Bronchial epithelial cell (primary cell): ENCODE results near the gene DKK3. TPM values are rescaled to one million over a fixed set of nuclear protein-coding genes. Genes with fewer than 3 reads are reported as not detected.

Source experiments
- DNase-seq: peaks from one replicate; pipeline ENCODE4 v3.0.0-alpha.2; 2010; ENCODE audit warnings: low read depth
- FAIRE-seq: peaks from 2 replicates; lab custom pipeline; 2011; peaks lifted over from hg19 to GRCh38; lab: Jason Lieb, UNC
- H3K27me3 ChIP-seq: 2 replicates; pipeline ENCODE4 v1.5.1; 2011; ENCODE audit warnings: low read length; ENCODE audit not compliant: control insufficient read depth, insufficient read depth
- H3K36me3 ChIP-seq: 2 replicates; pipeline ENCODE4 v1.5.1; 2011; ENCODE audit warnings: low read length; ENCODE audit not compliant: control insufficient read depth, insufficient read depth
- H3K4me3 ChIP-seq: 2 replicates; pipeline ENCODE4 v1.5.1; 2011; ENCODE audit warnings: mild to moderate bottlenecking, low read depth, low read length, control low read depth
- total RNA-seq: library from RNA; depleted of rRNA; stranded (reverse); fragments of >200 nt; gene quantifications from 2 replicates; pipeline ENCODE4 v1.2.1, GENCODE V29; 2014
- TF ChIP-seq, protein P1 (sequence below): IDR thresholded peaks from 2 replicates; pipeline ENCODE4 v1.5.1; 2011; ENCODE audit warnings: mild to moderate bottlenecking, moderate library complexity, low read length, control low read depth, inconsistent platforms; ENCODE audit not compliant: insufficient read depth, severe bottlenecking

Gene DKK3
- total RNA-seq, 1 donor from 2014 or later = 72.4 TPM

DNA sequence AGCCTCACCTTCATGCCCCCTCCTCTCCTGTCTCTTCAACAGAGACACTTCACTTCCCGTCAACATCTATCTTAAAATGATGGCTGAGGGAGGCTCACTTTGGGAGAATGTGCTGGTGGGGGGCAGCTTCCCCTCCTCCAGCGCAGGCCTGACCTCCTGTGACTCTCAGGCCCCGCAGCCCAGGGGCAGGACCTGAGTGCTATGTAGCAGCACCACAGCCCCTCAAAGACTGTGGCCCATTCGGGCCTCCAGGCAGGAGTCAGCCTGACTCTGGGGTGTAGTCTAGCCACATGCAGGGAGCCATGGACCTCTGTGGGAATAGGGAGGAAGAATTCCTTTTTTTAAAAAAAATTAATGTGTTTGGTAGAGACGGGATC lies 43.7 kb downstream of the DKK3 start:
- FAIRE-seq = no peak

DNA sequence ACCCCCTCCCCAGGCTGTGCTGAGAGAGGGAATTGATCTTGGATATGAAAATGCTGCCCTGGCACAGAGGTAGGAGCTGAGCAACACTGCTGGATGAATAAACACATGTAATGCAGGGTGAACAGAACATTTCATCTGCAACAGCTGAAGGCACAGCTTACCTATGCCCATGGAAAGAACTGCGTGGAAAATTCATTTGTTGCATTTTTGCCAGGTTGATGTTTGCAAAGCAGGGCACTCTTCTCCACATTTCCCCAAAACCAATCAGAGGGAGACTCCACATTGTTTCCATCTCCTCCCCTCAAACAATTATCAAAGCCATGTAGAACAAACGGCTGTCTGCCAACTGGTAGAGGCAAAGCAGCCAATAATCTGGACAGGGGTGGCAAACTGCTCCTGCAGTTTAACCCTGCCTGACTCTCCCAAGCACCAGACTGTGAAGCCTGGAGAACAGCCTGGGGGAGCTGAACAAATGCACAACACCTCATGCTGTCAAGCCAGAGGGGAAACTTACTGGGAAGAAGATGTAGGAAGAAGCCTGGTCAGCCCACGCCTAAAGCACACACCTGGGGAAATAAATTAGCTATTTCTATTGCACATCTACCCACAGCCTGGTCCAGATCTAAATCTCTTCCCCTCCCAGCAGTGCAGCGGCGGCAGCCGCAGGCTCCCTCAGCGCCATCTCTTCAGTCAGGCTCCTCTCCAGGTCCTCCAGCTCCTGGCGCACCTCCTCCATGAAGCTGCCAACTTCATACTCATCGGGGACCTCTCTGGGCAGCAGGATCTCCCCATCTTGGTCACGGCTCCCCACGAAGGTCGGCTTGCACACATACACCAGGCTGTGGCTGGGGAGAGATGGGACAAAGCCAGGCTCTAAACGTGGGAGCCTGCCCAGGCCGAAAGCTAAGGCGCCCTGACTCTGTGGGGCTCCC lies 44.3 kb downstream of the DKK3 start:
- H3K27me3 ChIP-seq = no peaks in the 10 kb centered on the region
- H3K36me3 ChIP-seq = peaks cover 5% of the 10 kb centered on the region
- FAIRE-seq (peak; percentile 80), DNase-seq (no peak)
- TF ChIP-seq, protein P1, sequence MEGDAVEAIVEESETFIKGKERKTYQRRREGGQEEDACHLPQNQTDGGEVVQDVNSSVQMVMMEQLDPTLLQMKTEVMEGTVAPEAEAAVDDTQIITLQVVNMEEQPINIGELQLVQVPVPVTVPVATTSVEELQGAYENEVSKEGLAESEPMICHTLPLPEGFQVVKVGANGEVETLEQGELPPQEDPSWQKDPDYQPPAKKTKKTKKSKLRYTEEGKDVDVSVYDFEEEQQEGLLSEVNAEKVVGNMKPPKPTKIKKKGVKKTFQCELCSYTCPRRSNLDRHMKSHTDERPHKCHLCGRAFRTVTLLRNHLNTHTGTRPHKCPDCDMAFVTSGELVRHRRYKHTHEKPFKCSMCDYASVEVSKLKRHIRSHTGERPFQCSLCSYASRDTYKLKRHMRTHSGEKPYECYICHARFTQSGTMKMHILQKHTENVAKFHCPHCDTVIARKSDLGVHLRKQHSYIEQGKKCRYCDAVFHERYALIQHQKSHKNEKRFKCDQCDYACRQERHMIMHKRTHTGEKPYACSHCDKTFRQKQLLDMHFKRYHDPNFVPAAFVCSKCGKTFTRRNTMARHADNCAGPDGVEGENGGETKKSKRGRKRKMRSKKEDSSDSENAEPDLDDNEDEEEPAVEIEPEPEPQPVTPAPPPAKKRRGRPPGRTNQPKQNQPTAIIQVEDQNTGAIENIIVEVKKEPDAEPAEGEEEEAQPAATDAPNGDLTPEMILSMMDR = no peak
- no peak overlapping the region for H3K4me3 ChIP-seq

More for the DNA sequence above, 43.7 kb downstream of the DKK3 start:
- peaks cover 5% of the 10 kb centered on the region for H3K36me3 ChIP-seq
- no peak for DNase-seq
- TF ChIP-seq, protein P1 = no peak
- no peaks in the 10 kb centered on the region for H3K27me3 ChIP-seq
- no peak overlapping the region for H3K4me3 ChIP-seq

DNA sequence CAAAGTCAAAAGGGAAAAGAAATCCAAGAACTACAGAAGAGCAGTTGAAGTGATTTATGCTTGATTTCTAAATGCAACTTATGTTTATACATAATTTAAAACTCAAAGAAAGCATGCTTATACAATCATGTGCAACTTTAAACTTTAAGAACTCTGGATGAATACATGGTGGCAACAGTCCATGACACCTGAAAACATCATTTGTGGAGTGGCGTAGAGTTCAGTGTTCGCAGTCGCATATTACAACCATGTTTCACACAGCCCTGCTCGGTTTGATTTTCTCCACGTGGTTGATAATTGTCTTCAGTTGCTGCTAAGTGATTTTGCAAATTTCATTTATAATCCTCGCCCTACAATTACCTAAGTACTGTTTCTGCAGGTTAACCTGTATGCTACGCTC lies 45.4 kb downstream of the DKK3 start:
- no peak overlapping the region for H3K4me3 ChIP-seq
- H3K36me3 ChIP-seq = peaks cover 4% of the 10 kb centered on the region
- DNase-seq (no peak), FAIRE-seq (no peak)
- TF ChIP-seq, protein P1 = no peak
- H3K27me3 ChIP-seq = no peaks in the 10 kb centered on the region

DNA sequence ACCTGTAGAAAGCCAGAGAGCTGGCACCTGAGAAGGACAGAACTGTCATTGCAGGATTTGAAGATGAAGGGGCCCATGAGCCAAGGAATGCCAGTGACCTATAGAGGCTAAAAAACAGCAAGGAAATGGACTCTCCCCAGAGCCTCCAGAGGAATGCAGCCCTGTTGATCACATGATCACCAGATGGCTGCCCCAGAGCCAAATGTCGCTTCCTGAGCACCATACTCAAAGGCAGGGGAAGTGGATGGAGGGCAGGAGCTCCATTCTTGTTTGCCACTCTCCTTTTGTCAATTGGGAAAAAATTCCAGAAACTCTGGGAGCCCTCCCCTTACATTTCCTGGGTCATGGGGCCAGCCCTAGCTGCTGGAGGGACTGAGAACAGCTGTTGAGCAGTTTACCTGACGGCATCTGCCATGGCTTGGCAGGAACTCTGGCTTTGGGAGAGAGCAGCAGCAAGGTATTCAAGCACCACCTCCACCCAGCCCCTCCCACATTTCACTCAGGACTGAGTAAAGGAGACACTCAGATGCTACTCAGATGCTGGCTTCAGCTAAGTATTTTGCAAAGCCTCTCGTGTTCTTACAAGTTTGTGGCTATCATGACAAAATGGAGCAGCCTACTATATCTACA lies 46.9 kb downstream of the DKK3 start:
- FAIRE-seq = peak; percentile 75
- DNase-seq = peak; percentile 55

DNA sequence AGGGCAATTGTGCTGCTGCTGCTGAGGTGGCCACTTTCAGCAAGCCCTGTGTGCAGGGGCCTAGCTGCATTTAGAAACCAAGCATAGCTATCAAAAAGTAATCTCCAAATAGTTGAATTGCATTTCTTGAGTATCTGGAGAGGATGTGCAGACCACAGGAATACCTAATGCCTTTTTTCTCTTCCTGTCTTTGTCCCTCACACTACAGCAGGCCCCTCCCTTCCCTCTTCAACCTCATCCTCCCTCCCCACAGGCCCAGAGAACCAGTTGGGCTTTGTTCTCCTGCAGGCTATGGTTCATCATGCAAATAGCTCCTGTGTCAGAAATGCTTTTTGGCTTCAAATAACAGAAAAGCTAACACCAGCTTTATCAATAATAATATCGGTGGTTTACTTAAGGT lies 47.7 kb downstream of the DKK3 start:
- TF ChIP-seq, protein P1 = no peak
- no peak for DNase-seq
- Histone ChIP-seq H3K27me3 (no peaks in the 10 kb centered on the region), H3K4me3 (no peak overlapping the region), H3K36me3 (no peaks in the 10 kb centered on the region)
- no peak for FAIRE-seq

More for the DNA sequence above, 46.9 kb downstream of the DKK3 start:
- Histone ChIP-seq H3K36me3 (peaks cover 1% of the 10 kb centered on the region), H3K4me3 (no peak overlapping the region), H3K27me3 (no peaks in the 10 kb centered on the region)
- TF ChIP-seq, protein P1 = no peak
